HG03066 (cell line): ENCODE measurements around the gene C1orf185.
"Not testable (repeated sequence)": the region's sequence is repeated elsewhere in the genome, so short reads cannot be mapped to it uniquely, and the experiment has no call there.

Experiments used
- ATAC-seq: cut with Tn5 transposase; IDR thresholded peaks from one replicate; pipeline ENCODE4 v1.9.1; 2021; ENCODE audit warnings: low read depth; ENCODE audit not compliant: unreplicated experiment

Gene C1orf185

DNA sequence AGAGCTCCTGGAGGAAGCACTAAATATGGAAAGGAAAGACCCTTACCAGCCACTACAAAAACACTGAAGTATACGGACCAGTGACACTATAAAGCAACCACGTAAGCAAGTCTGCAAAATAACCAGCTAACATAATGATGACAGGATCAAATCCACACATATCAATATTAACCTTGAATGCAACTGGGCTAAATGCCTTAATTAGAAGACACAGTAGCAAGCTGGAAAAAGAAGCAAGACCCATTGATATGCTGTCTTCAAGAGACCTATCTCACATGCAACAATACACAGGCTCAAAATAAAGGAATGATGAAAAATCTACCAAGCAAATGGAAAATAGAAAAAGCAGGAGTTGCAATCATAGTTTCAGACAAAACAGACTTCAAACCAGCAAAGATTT is 31.0 kb downstream of the C1orf185 start:
- no peak for ATAC-seq

DNA sequence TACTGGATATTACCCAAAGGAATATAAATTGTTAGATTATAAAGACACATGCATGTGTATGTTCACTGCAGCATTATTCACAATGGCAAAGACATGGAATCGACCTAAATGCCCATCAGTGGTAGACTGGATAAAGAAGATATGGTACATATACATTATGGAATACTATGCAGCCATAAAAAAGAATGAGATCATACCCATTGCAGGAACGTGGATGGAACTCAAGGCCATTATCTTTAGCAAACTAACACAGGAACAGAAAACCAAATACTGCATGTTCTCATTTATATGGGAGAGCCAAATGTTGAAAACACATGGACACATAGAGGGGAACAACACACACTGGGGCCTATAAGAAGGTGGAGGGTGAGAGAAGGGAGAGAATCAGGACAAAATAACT is 35.7 kb downstream of the C1orf185 start:
- ATAC-seq, result not testable (repeated sequence)

DNA sequence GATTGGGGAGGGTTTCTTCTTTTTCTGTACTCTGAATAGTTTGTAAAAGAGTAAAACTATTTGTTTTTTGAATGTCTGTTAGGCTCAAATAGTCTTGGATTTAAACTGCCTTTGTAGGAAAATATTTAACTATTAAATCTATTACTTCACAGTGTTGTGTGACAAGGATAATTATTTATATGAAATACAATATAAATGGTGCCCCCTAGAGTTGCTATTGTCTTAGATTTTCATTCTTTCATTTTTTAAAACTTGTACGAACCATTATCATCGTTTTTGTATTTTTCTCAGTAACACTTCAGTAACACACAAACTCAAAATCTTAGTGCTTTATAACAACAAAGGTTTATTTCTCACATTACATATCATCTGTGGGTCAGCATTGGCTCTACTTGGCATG is 37.4 kb downstream of the C1orf185 start:
- ATAC-seq, result no peak

DNA sequence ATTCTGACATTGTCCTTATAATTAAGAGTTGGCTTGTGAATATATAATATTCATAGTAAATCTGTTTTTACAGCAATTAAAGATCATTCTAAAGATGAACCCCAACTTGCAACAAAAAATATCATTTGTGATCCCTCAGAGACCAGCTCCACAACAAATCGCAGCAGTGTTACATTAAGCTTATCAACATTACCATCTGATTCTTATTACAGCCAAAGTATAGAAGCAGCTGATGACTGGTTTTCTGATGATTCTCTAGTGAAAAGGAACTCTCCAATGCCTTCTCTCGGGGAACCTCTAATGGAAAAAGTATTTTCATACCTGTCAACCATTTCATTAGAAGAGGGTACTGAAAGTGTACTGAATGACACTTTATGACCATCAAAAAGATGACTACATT is 45.4 kb downstream of the C1orf185 start:
- ATAC-seq, result no peak

DNA sequence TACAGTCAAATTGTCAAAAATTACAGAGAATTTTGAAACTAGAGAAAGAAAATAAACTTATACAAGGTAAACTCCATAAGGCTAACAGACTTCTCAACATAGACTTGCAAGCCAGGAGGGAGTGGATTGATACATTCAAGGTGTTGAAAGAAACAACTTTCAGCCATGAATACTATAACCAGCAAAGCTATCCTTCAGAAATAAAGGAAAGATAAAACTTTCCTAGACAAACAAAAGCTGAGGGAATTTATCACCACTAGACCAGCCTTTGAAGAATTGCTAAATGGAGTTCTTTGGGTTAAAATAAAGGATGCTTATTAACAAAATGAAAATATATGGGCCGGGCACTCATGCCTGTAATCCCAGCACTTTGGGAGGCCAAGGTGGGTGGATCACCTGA is 52.7 kb downstream of the C1orf185 start:
- no peak for ATAC-seq

DNA sequence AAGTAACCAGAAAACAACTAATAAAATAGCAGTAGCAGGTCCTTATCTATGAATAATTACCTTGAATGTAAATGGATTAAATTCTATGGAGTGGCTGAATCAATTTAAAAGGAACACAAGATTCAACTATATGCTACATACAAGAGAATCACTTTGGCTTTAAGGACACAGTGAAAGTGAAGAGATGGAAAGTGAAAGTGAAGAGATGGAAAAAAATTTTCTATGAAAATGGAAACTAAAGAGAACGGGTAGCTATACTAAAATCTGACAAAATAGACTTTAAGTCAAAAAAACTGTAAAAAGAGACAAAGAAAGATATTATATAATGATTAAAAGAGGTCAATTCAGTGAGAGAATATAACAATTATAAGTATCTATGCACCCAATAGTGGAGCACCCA is 54.7 kb downstream of the C1orf185 start:
- ATAC-seq, result no peak

DNA sequence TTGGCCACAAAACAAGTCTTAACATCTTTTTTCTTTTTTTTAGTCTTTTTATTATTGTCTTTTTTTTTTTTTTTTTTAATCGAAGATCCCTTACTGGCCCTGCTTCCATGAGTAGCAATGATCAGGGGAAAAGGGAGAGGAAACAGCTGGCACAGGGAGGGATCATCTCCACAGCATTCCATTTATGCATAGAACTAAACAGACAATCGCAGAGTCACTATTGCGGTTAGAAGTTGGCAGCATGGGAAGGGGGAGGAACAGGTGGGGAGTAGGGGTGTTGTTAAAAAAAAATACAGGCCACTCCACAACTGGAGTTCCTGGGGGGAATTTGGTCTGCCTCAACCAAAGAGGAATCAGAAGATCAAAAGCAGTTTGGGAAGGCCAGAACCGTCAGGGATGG is 55.4 kb downstream of the C1orf185 start:
- ATAC-seq, result no peak

DNA sequence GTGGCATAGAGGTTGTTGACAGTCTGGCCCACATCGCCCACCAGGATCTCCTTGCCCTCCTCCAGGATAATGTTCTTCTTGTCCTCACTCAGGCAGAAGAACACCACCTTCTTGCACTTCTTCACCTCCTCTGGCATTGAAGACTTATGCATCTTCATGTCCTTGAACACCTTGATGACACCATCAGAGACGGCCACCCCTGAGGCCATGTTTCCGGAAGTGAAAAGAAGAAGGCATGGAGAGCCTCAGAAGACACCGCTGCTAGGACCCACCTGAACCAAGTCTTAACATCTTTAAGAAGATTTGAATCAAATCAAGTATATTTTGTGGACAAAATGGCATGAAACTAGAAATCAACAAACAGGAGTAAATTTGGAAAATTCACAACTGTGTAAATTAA is 56.2 kb downstream of the C1orf185 start:
- no peak for ATAC-seq

DNA sequence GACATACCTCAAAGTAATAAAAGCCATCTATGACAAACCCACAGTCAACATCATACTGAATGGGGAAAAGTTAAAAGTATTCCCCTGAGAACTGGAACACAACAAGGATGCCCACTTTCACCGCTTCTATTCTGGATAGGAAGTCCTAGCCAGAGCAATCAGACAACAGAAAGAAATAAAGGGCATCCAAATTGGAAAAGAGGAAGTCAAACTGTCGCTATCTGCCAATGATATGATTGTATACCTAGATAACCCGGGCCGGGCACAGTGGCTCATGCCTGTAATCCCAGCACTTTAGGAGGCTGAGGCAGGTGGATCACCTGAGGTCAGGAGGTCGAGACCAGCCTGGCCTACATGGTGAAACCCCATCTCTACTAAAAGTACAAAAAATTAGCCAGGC is 60.5 kb downstream of the C1orf185 start:
- not testable (repeated sequence) for ATAC-seq

DNA sequence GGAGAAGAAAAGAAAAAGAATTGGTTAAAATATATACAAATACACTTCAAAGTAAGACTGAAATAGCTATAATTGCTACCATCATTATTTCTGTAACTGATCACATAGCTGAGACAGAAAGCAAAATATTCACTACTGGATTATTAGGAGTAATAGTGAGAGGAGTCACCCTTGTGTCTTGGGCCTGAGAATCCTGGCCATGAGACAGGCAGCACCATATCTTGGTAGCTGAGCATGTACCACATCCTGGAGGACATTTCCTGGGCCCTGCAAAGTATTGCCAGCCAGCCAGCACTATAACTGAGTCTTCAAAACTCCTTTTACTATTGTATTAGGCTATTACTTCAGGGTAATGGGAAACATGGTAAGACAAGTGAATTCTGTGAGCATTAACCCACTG is 63.5 kb downstream of the C1orf185 start:
- no peak for ATAC-seq

DNA sequence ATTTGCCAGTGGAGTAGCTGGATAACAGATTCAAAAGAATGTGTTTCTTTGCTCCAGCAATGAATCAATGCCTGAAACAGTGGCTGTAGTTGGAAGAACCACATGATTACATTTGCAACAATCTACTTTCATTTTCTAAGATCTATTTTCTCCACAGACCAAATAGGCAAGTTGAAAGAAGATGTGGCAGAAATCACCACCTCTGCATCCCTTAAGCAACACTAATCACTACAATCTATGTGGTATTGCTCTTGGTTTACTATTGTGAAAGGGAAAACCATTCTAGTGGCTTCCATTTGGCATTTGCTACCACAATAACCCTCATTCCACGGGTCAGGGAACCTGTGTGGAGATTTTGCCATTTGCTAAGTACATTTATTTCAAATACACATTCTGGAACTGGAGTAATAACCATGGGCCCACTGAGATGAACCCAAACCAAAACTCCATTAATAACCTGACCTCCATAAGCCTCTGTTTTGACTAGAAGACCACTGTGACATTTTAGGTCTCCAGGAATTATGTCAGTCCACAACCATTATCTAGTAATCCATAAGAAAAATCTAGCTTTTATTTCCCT is 66.3 kb downstream of the C1orf185 start:
- ATAC-seq, result no peak

DNA sequence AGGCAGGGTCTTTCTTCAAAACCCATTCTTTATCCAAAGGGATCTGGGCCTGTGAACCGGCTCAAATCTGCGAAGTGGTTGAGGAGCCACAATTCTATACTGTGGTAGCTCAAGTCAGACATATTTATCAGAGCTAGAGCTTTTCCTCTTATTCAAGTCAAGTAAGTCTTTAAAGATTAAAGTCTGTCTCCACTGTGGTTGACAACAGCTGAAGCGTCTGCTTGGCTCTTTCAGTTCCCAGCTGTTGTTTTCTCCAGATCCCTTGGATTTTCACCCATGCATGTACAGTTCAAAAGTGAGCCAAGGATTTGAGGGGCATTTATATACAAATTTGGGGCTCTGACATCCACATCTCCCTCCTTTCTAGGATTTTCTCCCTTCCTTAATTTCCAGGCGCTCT is 66.9 kb downstream of the C1orf185 start:
- ATAC-seq, result no peak

DNA sequence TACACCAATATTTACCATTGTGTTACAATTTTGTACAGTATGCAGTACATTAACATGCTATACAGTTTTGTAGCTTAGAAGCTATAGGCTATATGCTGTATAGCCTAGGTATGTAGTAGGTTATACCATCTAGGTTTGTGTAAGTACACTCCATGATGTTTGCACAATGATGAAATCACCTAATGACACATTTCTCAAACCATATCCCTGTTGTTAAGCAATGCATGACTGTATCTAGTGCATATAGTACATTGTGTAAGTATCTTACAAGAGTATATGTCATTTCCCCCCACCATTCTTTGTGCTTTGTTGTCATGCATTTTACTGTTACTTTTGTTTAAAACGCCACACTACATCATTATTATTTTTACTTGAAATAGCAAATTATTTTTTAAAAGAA is 68.3 kb downstream of the C1orf185 start:
- ATAC-seq, result no peak

DNA sequence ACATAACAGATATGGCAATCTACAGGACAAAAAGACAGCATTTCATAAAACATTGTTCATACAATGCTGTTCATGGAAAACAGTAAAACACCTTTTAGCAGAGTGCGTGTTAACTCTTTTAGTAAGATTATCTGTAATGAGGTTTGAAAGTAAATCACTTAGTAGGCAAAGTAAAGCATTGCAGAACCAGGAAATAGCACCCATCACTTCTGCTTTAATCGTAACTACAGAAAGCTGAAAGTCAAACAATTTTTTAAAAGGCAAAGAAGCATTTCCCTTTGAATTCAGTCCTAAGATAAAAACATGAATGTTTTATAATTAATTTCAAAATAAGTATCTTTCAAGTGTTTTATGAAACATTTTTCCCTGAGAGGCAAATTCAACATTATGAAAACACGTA is 70.8 kb downstream of the C1orf185 start:
- no peak for ATAC-seq

DNA sequence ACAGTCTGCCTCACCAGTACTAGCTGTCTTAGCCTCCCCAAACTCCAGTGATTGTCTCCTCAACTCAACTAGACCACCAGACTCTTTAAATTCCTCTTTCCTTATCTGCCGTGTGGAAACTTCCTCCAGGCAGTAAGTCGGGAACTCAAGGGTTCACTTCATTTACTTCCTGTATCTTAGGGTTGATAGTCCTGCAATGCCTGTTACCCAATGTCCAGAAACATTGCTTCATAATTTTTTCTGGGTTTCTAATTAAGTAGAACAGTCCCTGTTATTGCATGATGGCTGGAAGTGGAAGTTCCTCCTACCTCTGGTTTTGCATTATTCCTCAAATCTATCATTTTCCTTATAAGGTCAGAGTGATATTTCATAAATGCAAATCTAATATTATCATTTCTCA is 73.2 kb downstream of the C1orf185 start:
- no peak for ATAC-seq

DNA sequence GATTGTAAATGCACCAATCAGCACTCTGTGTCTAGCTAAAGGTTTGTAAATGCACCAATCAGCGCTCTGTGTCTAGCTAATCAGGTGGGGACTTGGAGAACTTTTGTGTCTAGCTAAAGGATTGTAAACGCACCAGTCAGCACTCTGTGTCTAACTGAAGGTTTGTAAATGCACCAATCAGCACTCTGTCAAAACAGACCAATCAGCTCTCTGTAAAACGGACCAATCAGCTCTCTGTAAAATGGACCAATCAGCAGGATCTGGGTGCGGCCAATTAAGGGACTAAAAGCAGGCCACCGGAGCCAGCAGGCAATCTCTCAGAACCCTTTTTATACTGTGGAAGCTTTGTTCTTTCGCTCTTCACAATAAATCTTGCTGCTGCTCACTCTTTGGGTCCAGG is 76.0 kb downstream of the C1orf185 start:
- not testable (repeated sequence) for ATAC-seq

DNA sequence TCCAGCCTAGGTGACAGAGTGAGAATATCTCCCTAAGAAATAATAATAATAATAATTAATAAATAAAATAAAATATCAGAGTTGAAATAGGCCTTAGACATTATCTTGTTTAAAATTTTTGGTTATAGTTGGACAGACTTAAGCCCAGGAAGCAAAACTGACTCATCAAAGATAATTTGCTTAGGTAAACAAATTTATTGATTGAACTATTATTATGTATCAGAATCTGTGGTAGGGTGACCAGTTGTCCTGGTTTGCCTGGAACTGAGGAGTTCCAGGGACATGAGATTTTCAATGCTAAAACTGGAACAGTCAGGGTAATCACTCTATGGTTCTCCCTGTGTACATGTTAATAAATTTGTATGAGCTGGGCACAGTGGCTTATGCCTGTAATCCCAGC is 86.2 kb downstream of the C1orf185 start:
- ATAC-seq, result no peak

DNA sequence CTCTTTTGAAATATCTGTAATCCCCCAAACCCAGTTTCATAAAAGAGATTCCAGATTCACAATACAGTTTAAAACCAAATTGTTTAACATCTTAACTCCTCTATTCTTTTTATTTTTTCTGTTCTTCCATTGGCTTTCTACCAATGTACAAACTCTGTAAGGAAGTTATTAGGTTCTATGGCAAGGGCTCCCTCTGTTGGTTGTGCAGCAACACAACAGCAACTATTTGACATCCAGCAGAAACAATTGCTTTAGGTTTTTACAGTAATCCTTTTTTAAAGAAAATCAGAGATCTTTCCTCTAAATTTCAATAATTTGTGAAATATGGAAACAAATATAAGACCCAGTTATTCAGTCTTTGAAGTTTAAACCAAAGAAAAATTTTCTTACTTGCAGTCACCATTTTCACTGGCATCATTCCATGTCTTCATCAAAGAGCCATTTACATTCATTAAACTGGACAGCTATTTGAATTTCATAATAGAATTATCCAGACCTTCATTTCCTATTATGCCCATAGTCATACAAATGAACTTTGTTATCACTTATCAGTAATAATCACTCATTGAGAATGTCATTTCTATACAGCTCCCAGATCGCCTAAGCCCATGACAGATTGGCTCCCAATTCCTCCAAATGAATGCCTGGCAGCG is 87.5 kb downstream of the C1orf185 start:
- no peak for ATAC-seq

DNA sequence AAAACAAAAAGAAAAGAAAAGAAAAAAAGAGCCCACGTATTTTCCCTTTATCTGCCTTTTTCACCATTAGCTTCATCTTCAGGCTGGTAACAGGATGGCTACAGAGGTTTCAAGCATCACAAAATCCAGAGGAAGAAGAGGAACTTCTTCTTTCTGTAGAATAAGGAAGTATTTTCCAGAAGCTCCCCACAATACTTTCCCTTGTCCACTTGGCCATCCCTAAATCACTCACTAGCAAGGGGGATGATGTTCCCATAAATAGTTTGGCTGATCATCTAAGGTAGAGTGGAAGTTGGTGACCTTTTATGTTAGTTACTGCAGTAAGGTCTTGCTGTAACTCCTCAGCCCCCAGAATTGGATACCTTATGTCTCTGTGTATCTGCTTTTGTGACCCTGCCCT is 88.9 kb downstream of the C1orf185 start:
- ATAC-seq, result no peak

DNA sequence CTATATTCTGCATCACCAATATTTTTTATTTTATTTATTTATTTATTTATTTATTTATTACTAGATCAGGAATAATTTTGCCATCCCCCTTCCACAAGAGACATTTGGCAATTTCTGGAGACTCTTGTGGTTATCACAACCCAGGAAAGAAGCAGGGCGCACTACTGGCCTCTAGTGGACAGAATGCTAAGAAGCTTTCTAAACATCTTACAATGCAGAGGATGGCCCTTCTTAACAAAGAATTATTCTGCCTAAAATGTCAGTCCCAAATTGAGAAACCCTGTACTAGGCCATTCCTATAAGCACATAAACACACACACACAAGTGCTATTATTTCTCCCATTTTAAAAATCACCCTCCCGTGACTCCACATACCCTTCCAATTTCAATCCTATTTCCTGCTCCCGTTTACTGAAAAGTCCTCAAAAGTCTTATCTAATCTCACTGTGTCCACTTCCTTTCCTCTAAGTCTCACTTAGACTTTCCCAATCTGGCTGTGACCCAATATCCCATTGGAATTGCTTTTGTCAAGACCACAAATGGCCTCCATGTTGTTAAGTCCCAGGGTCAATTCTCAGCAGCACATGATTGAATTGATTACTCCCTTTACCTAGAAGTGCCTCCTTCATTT is 90.3 kb downstream of the C1orf185 start:
- ATAC-seq, result no peak

DNA sequence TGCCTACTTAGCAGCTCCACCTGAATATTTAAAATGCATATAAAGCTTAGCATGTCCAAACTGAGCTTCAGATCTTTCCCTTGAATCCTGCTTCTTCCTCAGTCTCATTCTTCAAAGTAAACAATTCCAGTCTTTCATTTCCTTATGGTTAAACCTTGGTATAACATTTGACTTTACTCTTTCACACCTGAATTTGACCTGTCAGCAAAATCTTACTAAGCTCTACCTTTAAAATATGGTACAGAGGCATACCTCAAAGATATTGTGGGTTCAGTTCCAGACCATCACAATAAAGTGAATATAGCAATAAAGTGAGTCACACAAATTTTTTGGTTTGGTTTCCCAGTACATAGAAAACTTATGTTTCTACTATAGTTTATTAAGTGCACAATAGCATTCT is 91.5 kb downstream of the C1orf185 start:
- no peak for ATAC-seq
